Left ventricle myocardium inferior (tissue), 1 donor: ENCODE data around the gene APOL2. TPM values are rescaled to one million over a fixed set of nuclear protein-coding genes. Genes with fewer than 3 reads are reported as not detected.
"Not testable (repeated sequence)": the region's sequence is repeated elsewhere in the genome, so short reads cannot be mapped to it uniquely, and the experiment has no call there.

Source experiments
- DNase-seq: peaks from one replicate; pipeline ENCODE4 v3.0.0-alpha.2; 2020
- H3K27ac ChIP-seq: fragments of 200-600 bp; replicated peaks from 2 replicates; pipeline ENCODE4 v1.8.0; 2021
- H3K27me3 ChIP-seq: fragments of 200-600 bp; 2 replicates; pipeline ENCODE4 v1.8.0; 2021; ENCODE audit warnings: low read depth
- H3K36me3 ChIP-seq: fragments of 200-600 bp; 2 replicates; pipeline ENCODE4 v1.8.0; 2021
- H3K4me1 ChIP-seq: fragments of 200-600 bp; 2 replicates; pipeline ENCODE4 v1.8.0; 2021
- H3K4me3 ChIP-seq: fragments of 200-600 bp; 2 replicates; pipeline ENCODE4 v1.8.0; 2021; ENCODE audit warnings: mild to moderate bottlenecking, moderate library complexity
- H3K9me3 ChIP-seq: fragments of 200-600 bp; replicated peaks from 2 replicates; pipeline ENCODE4 v1.8.0; 2021
- CTCF ChIP-seq: fragments of 200-600 bp; IDR thresholded peaks from 2 replicates; pipeline ENCODE4 v1.8.0; 2021; ENCODE audit warnings: antibody characterized with exemption, mild to moderate bottlenecking, borderline replicate concordance
- intact Hi-C: fragments of 100-400 bp; cut with micrococcal nuclease; formaldehyde crosslinking; loops from one replicate; pipeline ENCODE4 v1.11.0; 2022
- total RNA-seq: library from RNA; stranded (reverse); fragmentation: NEBNext Ultra II Directional; extraction: Animal tissue kit (Norgen Biotek cat#: 25700); gene quantifications from one replicate; pipeline ENCODE4 v1.2.1, GENCODE V29; 2021
- donor health status: DM: no; HTN: yes; CAD: no; lungs with severe emphysema.

The APOL2 gene
- total RNA-seq, 1 donor from 2014 or later = 69.6 TPM

- intact Hi-C loops = no loop called here
- H3K4me1 ChIP-seq = peaks cover 57% of the 10 kb centered on the region
- TF ChIP-seq CTCF = no peak
Measured at GRCh38 chr22:36253523-36254490, 14.5 kb upstream of the APOL2 start.

GRCh38 chr22:36252754-36253522 lies 13.6 kb upstream of the APOL2 start, which contains the start of gene APOL1:
APOL1 (plus strand) TSS chr22:36253133; CDS start chr22:36254956, 1,823 bp downstream.
- H3K9me3 ChIP-seq = no peaks in the 10 kb centered on the region
- H3K27me3 ChIP-seq = no peaks in the 10 kb centered on the region
- H3K27ac ChIP-seq = peak within 1 kb of the TSS; percentile 96
- TF ChIP-seq CTCF = no peak
- peaks cover 48% of the 10 kb centered on the region for H3K4me1 ChIP-seq
- intact Hi-C loops = no loop called here
- DNase-seq = peak; percentile 37
- peak within 1 kb of the TSS; percentile 67 for H3K4me3 ChIP-seq
- no peaks in the 10 kb centered on the region for H3K36me3 ChIP-seq

More at GRCh38 chr22:36253523-36254490, 14.5 kb upstream of the APOL2 start:
- Histone ChIP-seq H3K27me3 (no peaks in the 10 kb centered on the region), H3K27ac (peak overlapping the region; percentile 96), H3K9me3 (no peaks in the 10 kb centered on the region), H3K4me3 (peak overlapping the region; percentile 67), H3K36me3 (no peaks in the 10 kb centered on the region)
- DNase-seq = no peak

- H3K36me3 ChIP-seq, intact Hi-C loops, DNase-seq, H3K27me3 ChIP-seq, H3K9me3 ChIP-seq: not testable (repeated sequence)
- peak overlapping the region; percentile 67 for H3K4me3 ChIP-seq
- peak overlapping the region; percentile 96 for H3K27ac ChIP-seq
- peaks cover 41% of the 10 kb centered on the region for H3K4me1 ChIP-seq
Measured at GRCh38 chr22:36251979-36252608, 12.8 kb upstream of the APOL2 start.

GRCh38 chr22:36250292-36250960 lies 11.1 kb upstream of the APOL2 start:
- H3K27me3 ChIP-seq, H3K36me3 ChIP-seq, intact Hi-C loops, H3K4me3 ChIP-seq, DNase-seq, H3K9me3 ChIP-seq, H3K27ac ChIP-seq: not testable (repeated sequence)
- peaks cover 31% of the 10 kb centered on the region for H3K4me1 ChIP-seq

- intact Hi-C loops = no loop called here
- no peaks in the 10 kb centered on the region for H3K36me3 ChIP-seq
- H3K27me3 ChIP-seq = no peaks in the 10 kb centered on the region
- H3K4me3 ChIP-seq = no peak overlapping the region
- no peak overlapping the region for H3K27ac ChIP-seq
- no peak for DNase-seq
- H3K9me3 ChIP-seq = no peaks in the 10 kb centered on the region
- H3K4me1 ChIP-seq = peaks cover 31% of the 10 kb centered on the region
- no peak for TF ChIP-seq CTCF
Measured at GRCh38 chr22:36249160-36249559, 9.8 kb upstream of the APOL2 start.

- Histone ChIP-seq H3K9me3 (no peaks in the 10 kb centered on the region), H3K27ac (no peak overlapping the region), H3K36me3 (no peaks in the 10 kb centered on the region), H3K27me3 (no peaks in the 10 kb centered on the region), H3K4me3 (no peak overlapping the region), H3K4me1 (peaks cover 29% of the 10 kb centered on the region)
- no peak for DNase-seq
- TF ChIP-seq CTCF = no peak
- intact Hi-C loops = no loop called here
Measured at GRCh38 chr22:36247955-36248354, 8.6 kb upstream of the APOL2 start.
